ENCODE results near the gene MMP23B.

DNA sequence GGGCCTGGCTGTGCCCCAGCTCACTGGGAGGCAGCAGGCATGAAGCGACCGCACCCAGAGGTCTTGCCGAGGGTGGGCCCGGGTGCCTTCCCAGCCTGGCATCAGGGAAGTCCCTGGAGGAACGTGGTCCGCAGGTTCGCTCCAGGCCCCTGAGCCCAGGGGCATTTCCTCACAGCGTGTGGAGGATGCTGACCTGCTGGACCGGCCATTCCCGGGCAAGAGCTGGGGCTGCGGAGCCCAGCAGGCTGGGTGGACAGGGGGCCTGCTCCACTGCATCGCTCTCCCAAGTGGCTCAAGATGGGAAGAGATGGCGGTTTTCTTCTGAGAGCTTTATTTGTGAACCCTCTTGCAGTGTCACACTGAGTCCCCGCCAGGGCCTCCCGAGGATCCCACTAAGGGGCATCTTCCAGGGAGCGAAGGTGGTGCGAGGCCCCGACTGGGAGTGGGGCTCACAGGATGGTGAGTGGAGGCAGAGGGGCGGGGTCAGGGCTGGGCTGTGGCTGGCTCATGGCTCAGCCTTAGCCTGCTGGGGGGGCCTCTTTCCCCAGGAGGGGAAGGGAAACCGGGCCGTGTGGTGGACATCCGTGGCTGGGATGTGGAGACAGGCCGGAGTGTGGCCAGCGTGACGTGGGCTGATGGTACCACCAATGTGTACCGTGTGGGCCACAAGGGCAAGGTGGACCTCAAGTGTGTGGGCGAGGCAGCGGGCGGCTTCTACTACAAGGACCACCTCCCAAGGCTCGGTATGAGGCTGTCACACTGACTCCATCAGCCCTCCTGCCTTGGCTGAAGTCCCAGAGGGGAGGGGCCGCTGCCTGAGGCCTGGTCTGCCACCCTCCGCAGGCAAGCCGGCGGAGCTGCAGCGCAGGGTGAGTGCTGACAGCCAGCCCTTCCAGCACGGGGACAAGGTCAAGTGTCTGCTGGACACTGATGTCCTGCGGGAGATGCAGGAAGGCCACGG lies 7.2 kb upstream of the MMP23B start:
- TF ChIP-seq POLR2AphosphoS5 (IDR thresholded peaks at IDR 0.05; ENCODE audit: low read depth, low read length): no peak
- no peak for TF ChIP-seq POLR2A (IDR thresholded peaks at IDR 0.05; ENCODE audit: low read depth, low read length)
